Measurements from ENCODE around the gene TRIM47. TPM values are rescaled to one million over a fixed set of nuclear protein-coding genes. Genes with fewer than 3 reads are reported as not detected.

Gene TRIM47
- total and polyA plus RNA-seq, 2 of the 13 experiments (the other 11 are each of a cell fraction or from before 2014, with no cell fraction given): 33.5 to 82.0 TPM

DNA sequence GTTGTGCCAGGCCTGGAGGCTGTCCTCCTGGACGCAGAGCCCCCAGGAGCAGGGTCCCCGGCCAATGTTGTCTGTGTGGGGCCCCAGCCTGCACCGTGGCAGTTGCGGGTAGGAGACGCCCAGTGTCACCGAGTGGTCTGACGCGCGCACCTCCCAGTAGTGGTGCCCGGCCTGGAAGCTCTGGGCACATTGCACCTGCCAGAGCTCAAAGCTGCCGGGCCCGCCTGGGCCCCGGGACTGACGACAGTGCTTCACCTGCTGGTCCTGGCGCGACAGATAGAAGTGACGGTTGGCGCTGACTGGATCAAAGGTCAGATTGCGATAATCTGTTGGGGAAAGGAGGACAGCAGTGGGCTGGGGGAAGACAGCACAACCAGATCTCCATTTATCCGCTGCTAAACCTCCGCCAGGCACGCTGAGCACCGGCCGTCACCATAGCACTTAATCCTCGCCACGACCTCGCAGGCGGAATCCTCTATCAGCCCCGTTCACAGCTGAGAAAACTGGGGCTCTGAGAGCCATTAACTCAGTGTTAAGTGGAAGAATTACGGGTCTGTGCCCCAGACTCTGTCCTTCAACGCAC lies 12.7 kb upstream of the TRIM47 start (continued):
- peak; percentile 22; the same call in 1 of the 2 replicates for TF ChIP-seq ZNF296 (CRISPR knock-in tag; conservative IDR thresholded peaks at IDR 0.05)
- TF ChIP-seq CHD2 (IDR thresholded peaks at IDR 0.05; ENCODE audit: low read depth, low read length): no peak
- TF ChIP-seq PCBP1 (IDR thresholded peaks at IDR 0.05; ENCODE audit: borderline replicate concordance, low read depth, low read length): 0 out of 2 replicates have a peak, but pooled peaks have one; percentile 16
- TF ChIP-seq POGZ (CRISPR knock-in tag; IDR thresholded peaks at IDR 0.05): peak; percentile 55
- no peak for TF ChIP-seq POLR2AphosphoS2 (IDR thresholded peaks at IDR 0.05; ENCODE audit: low read depth, low read length)
- peak; percentile 82 for TF ChIP-seq HNF4A (CRISPR knock-in tag; IDR thresholded peaks at IDR 0.05)
- TF ChIP-seq ZNF766 (CRISPR knock-in tag; IDR thresholded peaks at IDR 0.05; ENCODE audit: borderline replicate concordance): no peak
- TF ChIP-seq, protein P1, sequence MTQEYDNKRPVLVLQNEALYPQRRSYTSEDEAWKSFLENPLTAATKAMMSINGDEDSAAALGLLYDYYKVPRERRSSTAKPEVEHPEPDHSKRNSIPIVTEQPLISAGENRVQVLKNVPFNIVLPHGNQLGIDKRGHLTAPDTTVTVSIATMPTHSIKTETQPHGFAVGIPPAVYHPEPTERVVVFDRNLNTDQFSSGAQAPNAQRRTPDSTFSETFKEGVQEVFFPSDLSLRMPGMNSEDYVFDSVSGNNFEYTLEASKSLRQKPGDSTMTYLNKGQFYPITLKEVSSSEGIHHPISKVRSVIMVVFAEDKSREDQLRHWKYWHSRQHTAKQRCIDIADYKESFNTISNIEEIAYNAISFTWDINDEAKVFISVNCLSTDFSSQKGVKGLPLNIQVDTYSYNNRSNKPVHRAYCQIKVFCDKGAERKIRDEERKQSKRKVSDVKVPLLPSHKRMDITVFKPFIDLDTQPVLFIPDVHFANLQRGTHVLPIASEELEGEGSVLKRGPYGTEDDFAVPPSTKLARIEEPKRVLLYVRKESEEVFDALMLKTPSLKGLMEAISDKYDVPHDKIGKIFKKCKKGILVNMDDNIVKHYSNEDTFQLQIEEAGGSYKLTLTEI (CRISPR knock-in tag; conservative IDR thresholded peaks at IDR 0.05): no peak
- TF ChIP-seq MBNL3 (CRISPR knock-in tag; conservative IDR thresholded peaks at IDR 0.05): no peak
- peak; percentile 88 for TF ChIP-seq HOXA3 (CRISPR knock-in tag; IDR thresholded peaks at IDR 0.05)
- TF ChIP-seq ERF (CRISPR knock-in tag; IDR thresholded peaks at IDR 0.05): no peak
- peak; percentile 74 for TF ChIP-seq PRPF4 (IDR thresholded peaks at IDR 0.05; ENCODE audit: low read depth, low read length, poor library complexity, severe bottlenecking)
- TF ChIP-seq, protein P2, sequence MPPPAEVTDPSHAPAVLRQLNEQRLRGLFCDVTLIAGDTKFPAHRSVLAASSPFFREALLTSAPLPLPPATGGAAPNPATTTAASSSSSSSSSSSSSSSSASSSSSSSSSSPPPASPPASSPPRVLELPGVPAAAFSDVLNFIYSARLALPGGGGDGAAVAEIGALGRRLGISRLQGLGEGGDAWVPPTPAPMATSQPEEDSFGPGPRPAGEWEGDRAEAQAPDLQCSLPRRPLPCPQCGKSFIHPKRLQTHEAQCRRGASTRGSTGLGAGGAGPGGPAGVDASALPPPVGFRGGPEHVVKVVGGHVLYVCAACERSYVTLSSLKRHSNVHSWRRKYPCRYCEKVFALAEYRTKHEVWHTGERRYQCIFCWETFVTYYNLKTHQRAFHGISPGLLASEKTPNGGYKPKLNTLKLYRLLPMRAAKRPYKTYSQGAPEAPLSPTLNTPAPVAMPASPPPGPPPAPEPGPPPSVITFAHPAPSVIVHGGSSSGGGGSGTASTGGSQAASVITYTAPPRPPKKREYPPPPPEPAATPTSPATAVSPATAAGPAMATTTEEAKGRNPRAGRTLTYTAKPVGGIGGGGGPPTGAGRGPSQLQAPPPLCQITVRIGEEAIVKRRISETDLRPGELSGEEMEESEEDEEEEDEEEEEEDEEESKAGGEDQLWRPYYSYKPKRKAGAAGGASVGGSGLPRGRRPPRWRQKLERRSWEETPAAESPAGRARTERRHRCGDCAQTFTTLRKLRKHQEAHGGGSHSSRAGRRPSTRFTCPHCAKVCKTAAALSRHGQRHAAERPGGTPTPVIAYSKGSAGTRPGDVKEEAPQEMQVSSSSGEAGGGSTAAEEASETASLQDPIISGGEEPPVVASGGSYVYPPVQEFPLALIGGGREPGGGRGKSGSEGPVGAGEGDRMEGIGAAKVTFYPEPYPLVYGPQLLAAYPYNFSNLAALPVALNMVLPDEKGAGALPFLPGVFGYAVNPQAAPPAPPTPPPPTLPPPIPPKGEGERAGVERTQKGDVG (CRISPR knock-in tag; IDR thresholded peaks at IDR 0.05; ENCODE audit: borderline replicate concordance): peak; percentile 100; the same call in 1 of the 2 replicates
- no peak for TF ChIP-seq STAG1 (CRISPR knock-in tag; IDR thresholded peaks at IDR 0.05)
- no peak for TF ChIP-seq ZNF703 (CRISPR knock-in tag; IDR thresholded peaks at IDR 0.05; ENCODE audit: borderline replicate concordance)
- peak; percentile 91 for TF ChIP-seq ZNF263 (CRISPR knock-in tag; IDR thresholded peaks at IDR 0.05)
- peak; percentile 78; the same call in 1 of the 2 replicates for TF ChIP-seq HNF4G (IDR thresholded peaks at IDR 0.05; ENCODE audit: borderline replicate concordance, low read depth, low read length)
- no peak for TF ChIP-seq HNF4G (CRISPR knock-in tag; IDR thresholded peaks at IDR 0.05; ENCODE audit: borderline replicate concordance, low read depth)
- peak; percentile 34; the same call in 1 of the 3 replicates for TF ChIP-seq MXI1 (IDR thresholded peaks at IDR 0.05; ENCODE audit: borderline replicate concordance, low read depth, low read length)
- 0 out of 2 replicates have a peak, but pooled peaks have one; percentile 60 for TF ChIP-seq TRIM24 (CRISPR knock-in tag; IDR thresholded peaks at IDR 0.05)
- TF ChIP-seq ZNF549 (CRISPR knock-in tag; IDR thresholded peaks at IDR 0.05): no peak
- peak; percentile 92; the same call in 1 of the 2 replicates for TF ChIP-seq EED (CRISPR knock-in tag; IDR thresholded peaks at IDR 0.05)
- peak; percentile 88; the same call in 1 of the 2 replicates for TF ChIP-seq HNRNPL (IDR thresholded peaks at IDR 0.05; ENCODE audit: low read depth, low read length)
- TF ChIP-seq CC2D1A (CRISPR knock-in tag; IDR thresholded peaks at IDR 0.05): 0 out of 2 replicates have a peak, but pooled peaks have one; percentile 32
- TF ChIP-seq ZNF329 (CRISPR knock-in tag; IDR thresholded peaks at IDR 0.05; ENCODE audit: low read depth): no peak
- 0 out of 2 replicates have a peak, but pooled peaks have one; percentile 26 for TF ChIP-seq U2AF2 (IDR thresholded peaks at IDR 0.05; ENCODE audit: low read depth, low read length)

Data from HepG2 (cell line).